HepG2 (cell line): ENCODE measurements around the gene TAS1R3. TPM values are rescaled to one million over a fixed set of nuclear protein-coding genes. Genes with fewer than 3 reads are reported as not detected.

ENCODE experiments used
- ATAC-seq: fragments of 200-7000 bp; cut with Tn5 transposase; 3 replicates; pipeline ENCODE4 v1.9.1; 2020; ENCODE audit warnings: mild to moderate bottlenecking, moderate library complexity
- BruUV-seq: library from RNA; stranded (reverse); fragments of 400-500 nt; replicated peaks from 2 replicates; lab custom pipeline; 2021; lab: Mats Ljungman, UMichigan
- CTCF ChIA-PET: fragments of 300-600 bp; formaldehyde crosslinking; extraction: SDS; loops from one replicate; lab custom pipeline; 2021; ENCODE audit warnings: low total read pairs, inconsistent platforms, low intra/inter-chr PET ratio; lab: Yijun Ruan, JAX
- POLR2A ChIA-PET: fragments of 350-600 bp; sonication (Branson Sonifier 250); formaldehyde crosslinking; loops from one replicate; lab custom pipeline; 2020; ENCODE audit warnings: antibody characterized with exemption, inconsistent platforms; lab: Yijun Ruan, JAX
- DNase-seq: peaks from one replicate; pipeline ENCODE4 v3.0.0-alpha.2; 2015; ENCODE audit warnings: low spot score
- FAIRE-seq: peaks from 3 replicates; lab custom pipeline; 2011; peaks lifted over from hg19 to GRCh38; lab: Jason Lieb, UNC
- H2AFZ ChIP-seq: one replicate; pipeline ENCODE4 v1.6.1; 2011; ENCODE audit warnings: low read length, inconsistent platforms
- H3K27ac ChIP-seq: fragments of 300-600 bp; 3 replicates; pipeline ENCODE4 v1.8.0; 2011; ENCODE audit warnings: mixed run types, mild to moderate bottlenecking, mixed read lengths, low read length, inconsistent platforms; ENCODE audit not compliant: insufficient read depth; ENCODE audit errors: extremely low read length
- H3K27me3 ChIP-seq, 2 experiments: fragments of 200-600 bp in 1 of 2; 2 replicates in 1 of 2; 3 replicates in 1 of 2; pipeline versions ENCODE4 v1.6.0 to v1.8.0; 2011; ENCODE audit warnings: low read length in 2 of 2, mild to moderate bottlenecking in 2 of 2, moderate library complexity in 2 of 2, inconsistent platforms in 1 of 2; ENCODE audit not compliant: insufficient read depth in 2 of 2, control insufficient read depth in 1 of 2
- H3K36me3 ChIP-seq, 2 experiments: fragments of 200-600 bp in 1 of 2; replicated peaks in 1 of 2; 2 replicates in 1 of 2; 3 replicates in 1 of 2; pipeline versions ENCODE4 v1.5.1 to v1.8.0; 2011; ENCODE audit warnings: low read length in 2 of 2, inconsistent platforms in 1 of 2; ENCODE audit not compliant: insufficient read depth in 2 of 2, control insufficient read depth in 1 of 2
- H3K4me1 ChIP-seq: 2 replicates; pipeline ENCODE4 v1.5.1; 2012; ENCODE audit warnings: low read length, inconsistent platforms; ENCODE audit not compliant: insufficient read depth
- H3K4me2 ChIP-seq: 2 replicates; pipeline ENCODE4 v1.6.0; 2011; ENCODE audit warnings: low read depth, low read length, inconsistent platforms
- H3K4me3 ChIP-seq, 3 experiments: fragments of 200-600 bp in 1 of 3; sonication (generic), shearing (Covaris generic) in 1 of 3; replicated peaks in 1 of 3; 2 replicates each; pipeline ENCODE4 v1.5.1; 2011 to 2016; ENCODE audit warnings: low read length in 3 of 3, inconsistent platforms in 2 of 3, low read depth in 2 of 3, mild to moderate bottlenecking in 2 of 3, control low read depth in 1 of 3, mixed read lengths in 1 of 3; ENCODE audit not compliant: insufficient read depth in 1 of 3
- H3K79me2 ChIP-seq: one replicate; pipeline ENCODE4 v1.6.1; 2011; ENCODE audit warnings: low read length, inconsistent platforms; ENCODE audit not compliant: insufficient read depth
- H3K9ac ChIP-seq: 2 replicates; pipeline ENCODE4 v1.6.0; 2011; ENCODE audit warnings: mild to moderate bottlenecking, low read depth, low read length, inconsistent platforms; ENCODE audit not compliant: insufficient read depth
- H3K9me3 ChIP-seq: 2 replicates; pipeline ENCODE4 v1.5.1; 2012; ENCODE audit warnings: mild to moderate bottlenecking, low read length
- H4K20me1 ChIP-seq: 2 replicates; pipeline ENCODE4 v1.6.0; 2011; ENCODE audit warnings: inconsistent platforms, mild to moderate bottlenecking, low read length, moderate library complexity; ENCODE audit not compliant: insufficient read depth
- HNF1B ChIP-seq: sonication (generic); formaldehyde crosslinking; IDR thresholded peaks from 2 replicates; pipeline ENCODE4 v1.5.1; 2020; ENCODE audit warnings: mild to moderate bottlenecking, moderate library complexity, missing genetic modification reagents
- POLR2A ChIP-seq, 2 experiments: IDR thresholded peaks; 2 replicates each; pipeline ENCODE4 v1.6.1; 2011; ENCODE audit warnings: low read depth in 2 of 2, low read length in 2 of 2, mild to moderate bottlenecking in 1 of 2, moderate library complexity in 1 of 2; ENCODE audit not compliant: insufficient read depth in 1 of 2
- POLR2AphosphoS2 ChIP-seq: IDR thresholded peaks from 2 replicates; pipeline ENCODE4 v1.6.1; 2011; ENCODE audit warnings: low read depth, low read length, improper control_type of control experiment
- ZNF274 ChIP-seq: sonication (generic); formaldehyde crosslinking; IDR thresholded peaks from 2 replicates; pipeline ENCODE4 v1.5.1; 2020; ENCODE audit warnings: mild to moderate bottlenecking, missing genetic modification reagents
- ZNF333 ChIP-seq: sonication (generic); formaldehyde crosslinking; IDR thresholded peaks from 2 replicates; pipeline ENCODE4 v1.4.0; 2020; ENCODE audit warnings: mild to moderate bottlenecking, missing genetic modification reagents, borderline replicate concordance
- ZNF782 ChIP-seq: sonication (generic); formaldehyde crosslinking; IDR thresholded peaks from 2 replicates; pipeline ENCODE4 v1.4.0; 2020; ENCODE audit warnings: missing genetic modification reagents, mild to moderate bottlenecking, borderline replicate concordance
- ZSCAN21 ChIP-seq: sonication (generic); formaldehyde crosslinking; IDR thresholded peaks from 2 replicates; pipeline ENCODE4 v1.8.0; 2022; ENCODE audit warnings: mild to moderate bottlenecking, missing genetic modification reagents, moderate library complexity, borderline replicate concordance
- WGBS: methylation state at CpG from one replicate; pipeline ENCODE4 v1.1.6; 2017; ENCODE audit warnings: low lambda C conversion rate; 5-methylcytosine and 5-hydroxymethylcytosine counted together
- in situ Hi-C: cut with HindIII; loops from 2 replicates; pipeline ENCODE4 v1.10.0; 2017; ENCODE audit warnings: low pct_unique_long_range_greater_than_20kb; ENCODE audit not compliant: extremely low pct_ligation_motif_present
- intact Hi-C: fragments of 100-400 bp; cut with micrococcal nuclease; formaldehyde crosslinking; loops from one replicate; pipeline ENCODE4 v1.10.0; 2022; ENCODE audit not compliant: unreplicated experiment
- polyA plus RNA-seq, 8 experiments: library from polyadenylated mRNA; depleted of rRNA in 3 of 8; stranded (reverse) in 7 of 8; unstranded in 1 of 8; fragments of >200 nt; fragmentation: Illumina TruSeq in 4 of 8; extraction: Trizol in 4 of 8; gene quantifications; 2 replicates each; pipeline versions ENCODE4 v1.2.1 to v1.2.3, GENCODE V29; 2011 to 2016; ENCODE audit warnings: low read depth in 4 of 8, missing spikeins in 1 of 8, mixed read lengths in 1 of 8; ENCODE audit not compliant: insufficient read depth in 1 of 8
- total RNA-seq, 5 experiments: library from RNA; depleted of rRNA; stranded (reverse); fragments of >200 nt; fragmentation: Illumina TruSeq; extraction: Trizol; gene quantifications; 2 replicates each; pipeline ENCODE4 v1.2.3, GENCODE V29; 2016; ENCODE audit warnings: low read depth in 1 of 5

Gene TAS1R3
- total and polyA plus RNA-seq, 2 of the 13 experiments (the other 11 are each of a cell fraction or from before 2014, with no cell fraction given): 0.13 to 0.15 TPM

GRCh38 chr1:1376551-1377226 is 45.6 kb downstream of the TAS1R3 start:
- no peaks in the 10 kb centered on the region for H3K9me3 ChIP-seq
- no peaks in the 10 kb centered on the region; a peak in 1 of 5 replicates for H3K27me3 ChIP-seq
- DNase-seq (no peak), FAIRE-seq (no peak), ATAC-seq (no peak)
- H3K4me1 ChIP-seq: peaks cover 33% of the 10 kb centered on the region
- H3K4me3 ChIP-seq: peak overlapping the region; percentile 70 to 79 (median 74); a peak in 5 of 6 replicates
- H3K9ac ChIP-seq: peak overlapping the region; percentile 98
- WGBS: 68% methylated on average over 10 of the region's 10 CpGs
- CTCF ChIA-PET: no interaction called here
- peaks cover 0 to 2% of the 10 kb centered on the region in 2 experiments; a peak in 1 of 5 replicates for H3K36me3 ChIP-seq
- H3K79me2 ChIP-seq: peaks cover 19% of the 10 kb centered on the region
- POLR2A ChIA-PET: interaction anchor here (0.7 to 3.2 kb wide), 11 partner anchors 12 to 62 kb away, joined by 3 to 35 read pairs (median 15); partner anchors contain the start of genes CCNL2, DVL1 and MRPL20
- H3K4me2 ChIP-seq: peak overlapping the region; percentile 100
- no TSS peak for BruUV-seq
- peak overlapping the region; percentile 79 for H3K27ac ChIP-seq
- no peaks in the 10 kb centered on the region for H4K20me1 ChIP-seq
- H2AFZ ChIP-seq: no peak overlapping the region
- TF ChIP-seq POLR2AphosphoS2 (no peak), POLR2A (IDR thresholded peaks at IDR 0.05; ENCODE audit: insufficient read depth in 1 of 2, low read depth in 2 of 2, low read length in 2 of 2) (0 out of 4 replicates have a peak, but pooled peaks of 1 of the 2 experiments have one; percentile 2), ZNF333 (CRISPR knock-in tag) (no peak), ZNF782 (CRISPR knock-in tag) (no peak), ZSCAN21 (0 out of 2 replicates have a peak, but pooled peaks have one; percentile 17), ZNF274 (CRISPR knock-in tag) (0 out of 2 replicates have a peak, but pooled peaks have one; percentile 25), HNF1B (CRISPR knock-in tag) (0 out of 2 replicates have a peak, but pooled peaks have one; percentile 59)
- intact Hi-C loops: loop anchor here (2.0 kb wide), 1 partner anchor 22 kb away; the partner anchor contains the start of gene CCNL2
- in situ Hi-C loops: no loop called here
